ENCODE data around the gene KCNH2.

- TF ChIP-seq CTCF (conservative IDR thresholded peaks at IDR 0.05; ENCODE audit: low read length) = no peak
- no peak for TF ChIP-seq EZH2phosphoT487 (IDR thresholded peaks at IDR 0.05; ENCODE audit: borderline replicate concordance, low read depth, low read length)
Measured at GRCh38 chr7:150972741-150973140, 5.4 kb downstream of the KCNH2 start.
